Lung (tissue), 12 donors: ENCODE results near the gene OR2J1. TPM values are rescaled to one million over a fixed set of nuclear protein-coding genes. Genes with fewer than 3 reads are reported as not detected.
"Not testable (repeated sequence)": the region's sequence is repeated elsewhere in the genome, so short reads cannot be mapped to it uniquely, and the experiment has no call there.

Experiments used
- ATAC-seq: fragments of 200-7000 bp; cut with Tn5 transposase; one replicate; pipeline ENCODE4 v1.9.1; 2020; ENCODE audit warnings: moderate number of reproducible peaks; ENCODE audit not compliant: insufficient read depth, low FRiP score
- DNase-seq, 3 donors: peaks; one replicate each; pipeline ENCODE4 v3.0.0-alpha.2; 2013 to 2017
- H3K27ac ChIP-seq, 2 donors: one replicate each; pipeline ENCODE4 v1.5.1; 2013; ENCODE audit warnings: mild to moderate bottlenecking in 2 of 2, moderate library complexity in 2 of 2, control low read depth in 1 of 2, inconsistent platforms in 1 of 2, low read depth in 1 of 2, low read length in 1 of 2
- H3K27me3 ChIP-seq, 3 donors: one replicate each; pipeline ENCODE4 v1.5.1; 2013; ENCODE audit warnings: low read length in 2 of 3; ENCODE audit not compliant: control insufficient read depth in 3 of 3, insufficient read depth in 3 of 3
- H3K36me3 ChIP-seq, 4 donors: one replicate each; pipeline ENCODE4 v1.5.1; 2013; ENCODE audit warnings: low read length in 4 of 4, mild to moderate bottlenecking in 1 of 4, moderate library complexity in 1 of 4; ENCODE audit not compliant: control insufficient read depth in 4 of 4, insufficient read depth in 4 of 4
- H3K4me1 ChIP-seq, 5 donors: one replicate each; pipeline ENCODE4 v1.5.1; 2013; ENCODE audit warnings: low read length in 5 of 5, mild to moderate bottlenecking in 2 of 5, moderate library complexity in 1 of 5; ENCODE audit not compliant: control insufficient read depth in 5 of 5, insufficient read depth in 5 of 5
- H3K4me3 ChIP-seq: one replicate; pipeline ENCODE4 v1.5.1; 2013; ENCODE audit warnings: mild to moderate bottlenecking, control low read depth, moderate library complexity
- H3K9ac ChIP-seq, 2 donors: one replicate each; pipeline ENCODE4 v1.5.1; 2013; ENCODE audit warnings: low read length in 2 of 2, control low read depth in 1 of 2; ENCODE audit not compliant: insufficient read depth in 1 of 2
- H3K9me3 ChIP-seq, 4 donors: one replicate each; pipeline ENCODE4 v1.5.1; 2013; ENCODE audit warnings: low read length in 3 of 4, mild to moderate bottlenecking in 1 of 4, moderate library complexity in 1 of 4; ENCODE audit not compliant: control insufficient read depth in 4 of 4, insufficient read depth in 3 of 4
- CTCF ChIP-seq: IDR thresholded peaks from 2 replicates; pipeline ENCODE4 v1.5.1; 2012; ENCODE audit warnings: mild to moderate bottlenecking; ENCODE audit errors: control extremely low read depth, extremely low read depth
- WGBS, 2 donors: extraction: QIAGEN DNeasy Blood & Tissue Kit; methylation state at CpG; one replicate each; pipeline ENCODE4 v1.1.7; 2013; 5-methylcytosine and 5-hydroxymethylcytosine counted together
- polyA plus RNA-seq, 2 donors: library from polyadenylated mRNA; stranded (reverse); fragments of 200-250 nt; gene quantifications; one replicate each; pipeline ENCODE4 v1.2.1, GENCODE V29; 2013
- total RNA-seq, 2 donors: library from RNA; depleted of rRNA in 1 of 2; stranded (reverse); fragments of >200 nt in 1 of 2; gene quantifications; one replicate each; pipeline ENCODE4 v1.2.1, GENCODE V29; 2014 to 2021
- donor health status: control.
- donor health status: control.
- donor health status: Bipolar disorder and iron deficiency.
- donor health status: healthy.
- donor health status: DM: yes; HTN: yes; CAD: no.

Gene OR2J1
- total and polyA plus RNA-seq, 4 donors: not detected

GRCh38 chr6:29141606-29142005 lies 42.3 kb downstream of the OR2J1 start:
- WGBS, 2 donors: 94 to 99% methylated on average over 1 of the region's 1 CpG
- Histone ChIP-seq H3K27ac (no peak overlapping the region), H3K4me3 (no peak overlapping the region), H3K27me3 (no peaks in the 10 kb centered on the region), H3K9me3 (peaks cover 0 to 2% (median 0%) of the 10 kb centered on the region in 4 donors), H3K36me3 (no peaks in the 10 kb centered on the region), H3K4me1 (no peaks in the 10 kb centered on the region), H3K9ac (no peak overlapping the region)
- no peak for DNase-seq
- TF ChIP-seq CTCF: no peak
- no peak for ATAC-seq

GRCh38 chr6:29142309-29142708 lies 43.0 kb downstream of the OR2J1 start:
- H3K36me3 ChIP-seq: no peaks in the 10 kb centered on the region
- H3K4me3 ChIP-seq: no peak overlapping the region
- no peak overlapping the region for H3K9ac ChIP-seq
- no peak overlapping the region for H3K27ac ChIP-seq
- H3K4me1 ChIP-seq: no peaks in the 10 kb centered on the region
- peaks cover 0 to 2% (median 0%) of the 10 kb centered on the region in 4 donors for H3K9me3 ChIP-seq
- ATAC-seq (no peak), DNase-seq (no peak)
- TF ChIP-seq CTCF: no peak
- H3K27me3 ChIP-seq: no peaks in the 10 kb centered on the region

GRCh38 chr6:29146179-29146578 lies 46.9 kb downstream of the OR2J1 start:
- H3K27me3 ChIP-seq: no peaks in the 10 kb centered on the region
- ATAC-seq (no peak), DNase-seq (no peak)
- 66 to 75% methylated on average over 2 of the region's 2 CpGs for WGBS, 2 donors
- no peak overlapping the region for H3K4me3 ChIP-seq
- H3K9ac ChIP-seq: no peak overlapping the region
- no peak for TF ChIP-seq CTCF
- H3K4me1 ChIP-seq: no peaks in the 10 kb centered on the region
- H3K9me3 ChIP-seq: peaks cover 0 to 2% (median 0%) of the 10 kb centered on the region in 4 donors
- H3K27ac ChIP-seq: no peak overlapping the region
- no peaks in the 10 kb centered on the region for H3K36me3 ChIP-seq

GRCh38 chr6:29147074-29147473 lies 47.8 kb downstream of the OR2J1 start:
- Histone ChIP-seq H3K4me3 (no peak overlapping the region), H3K9me3 (peaks cover 0 to 2% (median 0%) of the 10 kb centered on the region in 4 donors), H3K4me1 (no peaks in the 10 kb centered on the region), H3K27ac (no peak overlapping the region), H3K27me3 (no peaks in the 10 kb centered on the region), H3K9ac (no peak overlapping the region), H3K36me3 (no peaks in the 10 kb centered on the region)
- ATAC-seq (no peak), DNase-seq (no peak)
- 94 to 95% methylated on average over 3 of the region's 3 CpGs for WGBS, 2 donors
- TF ChIP-seq CTCF: no peak

GRCh38 chr6:29149444-29149843 lies 50.2 kb downstream of the OR2J1 start:
- not testable (repeated sequence) for ATAC-seq
- WGBS, 2 donors: 71 to 87% methylated on average over 3 of the region's 3 CpGs

More at GRCh38 chr6:29149444-29149843, 50.2 kb downstream of the OR2J1 start:
- DNase-seq, H3K36me3 ChIP-seq, H3K4me3 ChIP-seq, H3K9ac ChIP-seq, H3K27me3 ChIP-seq, H3K4me1 ChIP-seq, H3K27ac ChIP-seq, H3K9me3 ChIP-seq: not testable (repeated sequence)
